Testis (tissue), 2 donors: ENCODE data around the gene OSGEPL1.

Source experiments
- CTCF ChIP-seq, 3 experiments: fragments of 450-650 bp in 2 of 3; fragments of 200-600 bp in 1 of 3; sonication (generic) in 1 of 3; IDR thresholded peaks; one replicate each; pipeline ENCODE4 v1.5.1; 2016 to 2019; ENCODE audit warnings: antibody characterized with exemption in 3 of 3, mild to moderate bottlenecking in 2 of 3, moderate library complexity in 1 of 3
- POLR2A ChIP-seq: fragments of 450-650 bp; IDR thresholded peaks from one replicate; pipeline ENCODE4 v1.6.1; 2017; ENCODE audit warnings: antibody characterized with exemption, mild to moderate bottlenecking, moderate library complexity

- TF ChIP-seq CTCF (IDR thresholded peaks at IDR 0.05) (no peak), POLR2A (no peak)
Measured at GRCh38 chr2:189756311-189756952, 6.2 kb downstream of the OSGEPL1 start.
